Measurements from ENCODE around the gene ZDHHC4. TPM values are rescaled to one million over a fixed set of nuclear protein-coding genes. Genes with fewer than 3 reads are reported as not detected.

ZDHHC4 gene
- total and polyA plus RNA-seq, 2 of the 13 experiments (the other 11 are each of a cell fraction or from before 2014, with no cell fraction given): 83.2 to 188 TPM

- TF ChIP-seq, protein P1, sequence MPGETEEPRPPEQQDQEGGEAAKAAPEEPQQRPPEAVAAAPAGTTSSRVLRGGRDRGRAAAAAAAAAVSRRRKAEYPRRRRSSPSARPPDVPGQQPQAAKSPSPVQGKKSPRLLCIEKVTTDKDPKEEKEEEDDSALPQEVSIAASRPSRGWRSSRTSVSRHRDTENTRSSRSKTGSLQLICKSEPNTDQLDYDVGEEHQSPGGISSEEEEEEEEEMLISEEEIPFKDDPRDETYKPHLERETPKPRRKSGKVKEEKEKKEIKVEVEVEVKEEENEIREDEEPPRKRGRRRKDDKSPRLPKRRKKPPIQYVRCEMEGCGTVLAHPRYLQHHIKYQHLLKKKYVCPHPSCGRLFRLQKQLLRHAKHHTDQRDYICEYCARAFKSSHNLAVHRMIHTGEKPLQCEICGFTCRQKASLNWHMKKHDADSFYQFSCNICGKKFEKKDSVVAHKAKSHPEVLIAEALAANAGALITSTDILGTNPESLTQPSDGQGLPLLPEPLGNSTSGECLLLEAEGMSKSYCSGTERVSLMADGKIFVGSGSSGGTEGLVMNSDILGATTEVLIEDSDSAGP (CRISPR knock-in tag; IDR thresholded peaks at IDR 0.05; ENCODE audit: borderline replicate concordance): 0 out of 2 replicates have a peak, but pooled peaks have one; percentile 27
- no peak; the same call in 1 of the 2 replicates for TF ChIP-seq HMG20B (CRISPR knock-in tag; conservative IDR thresholded peaks at IDR 0.05)
- no peak for TF ChIP-seq ZNF549 (CRISPR knock-in tag; IDR thresholded peaks at IDR 0.05)
- TF ChIP-seq TBL1XR1 (IDR thresholded peaks at IDR 0.05; ENCODE audit: borderline replicate concordance, low read length, partially characterized antibody): no peak
- TF ChIP-seq ZNF180 (CRISPR knock-in tag; IDR thresholded peaks at IDR 0.05; ENCODE audit: borderline replicate concordance, low read depth): no peak
- no peak for TF ChIP-seq HCFC1 (IDR thresholded peaks at IDR 0.05; ENCODE audit: low read depth, low read length)
- no peak for TF ChIP-seq ARNT2 (CRISPR knock-in tag; IDR thresholded peaks at IDR 0.05; ENCODE audit: low read depth)
- no peak for TF ChIP-seq ZNF781 (CRISPR knock-in tag; IDR thresholded peaks at IDR 0.05; ENCODE audit: borderline replicate concordance, not compliant biosample characterization)
- TF ChIP-seq ZNF383 (CRISPR knock-in tag; IDR thresholded peaks at IDR 0.05; ENCODE audit: borderline replicate concordance): no peak
- no peak for TF ChIP-seq NCOA2 (CRISPR knock-in tag; IDR thresholded peaks at IDR 0.05)
- TF ChIP-seq TCF12 (IDR thresholded peaks at IDR 0.05): no peak
- TF ChIP-seq TCF12 (CRISPR knock-in tag; IDR thresholded peaks at IDR 0.05): no peak
- TF ChIP-seq ARID5B (CRISPR knock-in tag; IDR thresholded peaks at IDR 0.05): 0 out of 2 replicates have a peak, but pooled peaks have one; percentile 23
- TF ChIP-seq, protein P2, sequence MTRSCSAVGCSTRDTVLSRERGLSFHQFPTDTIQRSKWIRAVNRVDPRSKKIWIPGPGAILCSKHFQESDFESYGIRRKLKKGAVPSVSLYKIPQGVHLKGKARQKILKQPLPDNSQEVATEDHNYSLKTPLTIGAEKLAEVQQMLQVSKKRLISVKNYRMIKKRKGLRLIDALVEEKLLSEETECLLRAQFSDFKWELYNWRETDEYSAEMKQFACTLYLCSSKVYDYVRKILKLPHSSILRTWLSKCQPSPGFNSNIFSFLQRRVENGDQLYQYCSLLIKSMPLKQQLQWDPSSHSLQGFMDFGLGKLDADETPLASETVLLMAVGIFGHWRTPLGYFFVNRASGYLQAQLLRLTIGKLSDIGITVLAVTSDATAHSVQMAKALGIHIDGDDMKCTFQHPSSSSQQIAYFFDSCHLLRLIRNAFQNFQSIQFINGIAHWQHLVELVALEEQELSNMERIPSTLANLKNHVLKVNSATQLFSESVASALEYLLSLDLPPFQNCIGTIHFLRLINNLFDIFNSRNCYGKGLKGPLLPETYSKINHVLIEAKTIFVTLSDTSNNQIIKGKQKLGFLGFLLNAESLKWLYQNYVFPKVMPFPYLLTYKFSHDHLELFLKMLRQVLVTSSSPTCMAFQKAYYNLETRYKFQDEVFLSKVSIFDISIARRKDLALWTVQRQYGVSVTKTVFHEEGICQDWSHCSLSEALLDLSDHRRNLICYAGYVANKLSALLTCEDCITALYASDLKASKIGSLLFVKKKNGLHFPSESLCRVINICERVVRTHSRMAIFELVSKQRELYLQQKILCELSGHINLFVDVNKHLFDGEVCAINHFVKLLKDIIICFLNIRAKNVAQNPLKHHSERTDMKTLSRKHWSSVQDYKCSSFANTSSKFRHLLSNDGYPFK (CRISPR knock-in tag; IDR thresholded peaks at IDR 0.05; ENCODE audit: borderline replicate concordance): no peak
- TF ChIP-seq ZNF501 (CRISPR knock-in tag; IDR thresholded peaks at IDR 0.05): no peak
- TF ChIP-seq, protein P3, sequence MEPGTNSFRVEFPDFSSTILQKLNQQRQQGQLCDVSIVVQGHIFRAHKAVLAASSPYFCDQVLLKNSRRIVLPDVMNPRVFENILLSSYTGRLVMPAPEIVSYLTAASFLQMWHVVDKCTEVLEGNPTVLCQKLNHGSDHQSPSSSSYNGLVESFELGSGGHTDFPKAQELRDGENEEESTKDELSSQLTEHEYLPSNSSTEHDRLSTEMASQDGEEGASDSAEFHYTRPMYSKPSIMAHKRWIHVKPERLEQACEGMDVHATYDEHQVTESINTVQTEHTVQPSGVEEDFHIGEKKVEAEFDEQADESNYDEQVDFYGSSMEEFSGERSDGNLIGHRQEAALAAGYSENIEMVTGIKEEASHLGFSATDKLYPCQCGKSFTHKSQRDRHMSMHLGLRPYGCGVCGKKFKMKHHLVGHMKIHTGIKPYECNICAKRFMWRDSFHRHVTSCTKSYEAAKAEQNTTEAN (CRISPR knock-in tag; conservative IDR thresholded peaks at IDR 0.05): no peak
These were observed 6.0 kb upstream of the ZDHHC4 start (continued) for GRCh38 chr7:6571160-6571779.
